ENCODE results near the gene ELMO1.

DNA sequence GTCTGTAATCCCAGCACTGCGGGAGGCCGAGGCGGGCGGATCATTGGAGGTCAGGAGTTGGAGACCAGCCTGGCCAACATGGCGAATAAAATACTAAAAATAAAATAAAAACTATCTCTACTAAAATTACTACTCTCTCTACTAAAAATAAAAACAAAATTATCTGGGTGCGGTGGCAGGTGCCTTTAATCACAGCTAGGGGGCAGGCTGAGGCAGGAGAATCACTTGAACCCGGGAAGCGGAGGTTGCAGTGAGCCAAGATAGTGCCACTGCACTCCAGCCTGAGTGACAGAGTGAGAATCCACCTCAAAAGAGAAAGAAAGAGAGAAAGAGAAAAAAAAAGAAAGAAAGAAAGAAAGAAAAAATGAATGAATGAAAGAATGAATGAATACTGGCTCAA, 351.4 kb downstream of the ELMO1 start:
- TF ChIP-seq CTCF (IDR thresholded peaks at IDR 0.05), result no peak
- TF ChIP-seq POLR2A (IDR thresholded peaks at IDR 0.05), result no peak

Measured in lower leg skin (tissue), 3 donors.